ENCODE results near the gene IFI16. TPM values are rescaled to one million over a fixed set of nuclear protein-coding genes. Genes with fewer than 3 reads are reported as not detected.
"Not testable (repeated sequence)": the region's sequence is repeated elsewhere in the genome, so short reads cannot be mapped to it uniquely, and the experiment has no call there.

IFI16 gene
- total and polyA plus RNA-seq, 12 donors: 16.1 to 73.8 (median 23.8) TPM

- no peaks in the 10 kb centered on the region for H3K36me3 ChIP-seq
- DNase-seq (no peak), ATAC-seq (no peak)
- H3K27me3 ChIP-seq: no peaks in the 10 kb centered on the region
- H3K4me1 ChIP-seq: peaks cover 0 to 41% (median 0%) of the 10 kb centered on the region in 9 donors
- TF ChIP-seq CTCF (IDR thresholded peaks at IDR 0.05): no peak
- H3K9me3 ChIP-seq: no peaks in the 10 kb centered on the region
- H3K27ac ChIP-seq: peak overlapping the region in 1 of 10 donors; percentile 62
- no peak overlapping the region for H3K4me3 ChIP-seq
- WGBS, 2 donors: 53 to 78% methylated on average over 3 of the region's 3 CpGs
- intact Hi-C loops (cut with DNase I): no loop called here
Measured at GRCh38 chr1:159092036-159092760, 82.5 kb downstream of the IFI16 start.

- no peaks in the 10 kb centered on the region for H3K9me3 ChIP-seq
- TF ChIP-seq CTCF (IDR thresholded peaks at IDR 0.05): no peak
- ATAC-seq (no peak), DNase-seq (no peak)
- H3K27me3 ChIP-seq: peaks cover 0 to 8% (median 0%) of the 10 kb centered on the region in 7 donors
- H3K4me3 ChIP-seq: no peak overlapping the region
- no peak overlapping the region for H3K27ac ChIP-seq
- WGBS, 2 donors: 70 to 72% methylated on average over 3 of the region's 3 CpGs
- H3K36me3 ChIP-seq: no peaks in the 10 kb centered on the region
- H3K4me1 ChIP-seq: peaks cover 0 to 5% (median 0%) of the 10 kb centered on the region in 9 donors
- intact Hi-C loops (cut with DNase I): no loop called here
Measured at GRCh38 chr1:159098596-159098995, 88.9 kb downstream of the IFI16 start.

GRCh38 chr1:159100589-159100988 lies 90.9 kb downstream of the IFI16 start:
- 76 to 77% methylated on average over 1 of the region's 1 CpG for WGBS, 2 donors
- Histone ChIP-seq H3K36me3 (no peaks in the 10 kb centered on the region), H3K27ac (no peak overlapping the region), H3K27me3 (peaks cover 0 to 14% (median 0%) of the 10 kb centered on the region in 7 donors), H3K4me1 (peaks cover 0 to 5% (median 0%) of the 10 kb centered on the region in 9 donors), H3K9me3 (no peaks in the 10 kb centered on the region), H3K4me3 (no peak overlapping the region)
- intact Hi-C loops (cut with DNase I): no loop called here
- DNase-seq: no peak
- no peak for ATAC-seq
- TF ChIP-seq CTCF (IDR thresholded peaks at IDR 0.05): no peak

- H3K9me3 ChIP-seq; H3K4me3 ChIP-seq; H3K36me3 ChIP-seq; DNase-seq; intact Hi-C loops (cut with DNase I); ATAC-seq; H3K27ac ChIP-seq; H3K4me1 ChIP-seq: not testable (repeated sequence)
- peaks cover 0 to 23% (median 0%) of the 10 kb centered on the region in 7 donors for H3K27me3 ChIP-seq
- WGBS, 2 donors: 72 to 88% methylated on average over 3 of the region's 3 CpGs
Measured at GRCh38 chr1:159103021-159103420, 93.3 kb downstream of the IFI16 start.

Other genes starting within 250 kb of the IFI16 start
- not detected for gene OR6N1, start 237.7 kb upstream of the IFI16 start, total RNA-seq
- not detected for gene OR6N1, start 237.7 kb upstream of the IFI16 start, polyA plus RNA-seq
- gene OR6N2, start 228.7 kb upstream of the IFI16 start, total RNA-seq: not detected
- not detected for gene OR6N2, start 228.7 kb upstream of the IFI16 start, polyA plus RNA-seq
- 10 to 100 TPM in 1 of 10 donors, 1 to 10 TPM in 9; 1.9 to 18.9 (median 2.8) TPM for gene MNDA, start 178.6 kb upstream of the IFI16 start, total RNA-seq
- 1 to 10 TPM; 1.0 to 1.2 TPM for gene MNDA, start 178.6 kb upstream of the IFI16 start, polyA plus RNA-seq
- 1 to 10 TPM in 1 of 10 donors, under 1 TPM in 3, not detected in 6; 0.22 to 3.1 (median 0.56) TPM for gene PYHIN1, start 78.4 kb upstream of the IFI16 start, total RNA-seq
- under 1 TPM in 1 of 2 donors, not detected in 1; 0.07 TPM for gene PYHIN1, start 78.4 kb upstream of the IFI16 start, polyA plus RNA-seq
- gene AIM2, start 66.9 kb downstream of the IFI16 start, total RNA-seq: 1 to 10 TPM in 1 of 10 donors, under 1 TPM in 3, not detected in 6; 0.42 to 1.8 (median 0.58) TPM
- under 1 TPM; 0.03 to 0.66 TPM for gene AIM2, start 66.9 kb downstream of the IFI16 start, polyA plus RNA-seq
- 1 to 10 TPM in 7 of 10 donors, under 1 TPM in 3; 0.81 to 3.6 (median 1.9) TPM for gene CADM3, start 161.7 kb downstream of the IFI16 start, total RNA-seq
- 1 to 10 TPM; 2.9 to 4.3 TPM for gene CADM3, start 161.7 kb downstream of the IFI16 start, polyA plus RNA-seq
- gene ACKR1, start 195.0 kb downstream of the IFI16 start, total RNA-seq: 10 to 100 TPM in 7 of 10 donors, 1 to 10 TPM in 3; 5.0 to 31.4 (median 11.8) TPM
- 10 to 100 TPM; 25.9 to 45.6 TPM for gene ACKR1, start 195.0 kb downstream of the IFI16 start, polyA plus RNA-seq

Measured in heart right ventricle (tissue), 16 donors.